Endometrium (tissue), 2 donors: ENCODE data around the gene PROB1.
A peak's percentile ranks its signal among the peaks of the same experiment; 100 is the strongest.
"Not testable (repeated sequence)": the region's sequence is repeated elsewhere in the genome, so short reads cannot be mapped to it uniquely, and the experiment has no call there.

Experiments
- FAIRE-seq: peaks from 2 replicates; lab custom pipeline; 2012; peaks lifted over from hg19 to GRCh38; lab: Jason Lieb, UNC
- donor health status: control.
- donor health status: control.

PROB1 gene

DNA sequence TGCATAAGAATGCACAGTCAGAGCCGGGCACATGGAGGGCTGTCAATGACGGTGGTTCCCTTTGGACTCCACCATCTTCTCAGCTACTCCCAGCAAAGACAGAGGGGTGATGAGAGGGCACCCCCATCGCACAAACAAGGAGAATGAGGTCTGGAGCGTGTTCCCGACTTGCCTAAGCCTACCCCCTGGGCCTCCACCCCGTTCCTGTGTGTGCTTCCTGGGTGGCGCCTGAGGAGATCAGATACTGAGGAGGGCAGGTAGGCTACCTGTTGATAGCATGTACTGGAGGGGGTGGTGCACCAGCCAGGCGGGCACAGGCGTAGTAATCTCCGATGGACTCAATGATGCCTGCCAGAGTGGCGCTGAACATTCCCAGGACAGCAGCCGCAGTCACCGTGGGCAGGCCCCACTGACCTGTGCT is 16.0 kb downstream of the PROB1 start:
- no peak for FAIRE-seq

DNA sequence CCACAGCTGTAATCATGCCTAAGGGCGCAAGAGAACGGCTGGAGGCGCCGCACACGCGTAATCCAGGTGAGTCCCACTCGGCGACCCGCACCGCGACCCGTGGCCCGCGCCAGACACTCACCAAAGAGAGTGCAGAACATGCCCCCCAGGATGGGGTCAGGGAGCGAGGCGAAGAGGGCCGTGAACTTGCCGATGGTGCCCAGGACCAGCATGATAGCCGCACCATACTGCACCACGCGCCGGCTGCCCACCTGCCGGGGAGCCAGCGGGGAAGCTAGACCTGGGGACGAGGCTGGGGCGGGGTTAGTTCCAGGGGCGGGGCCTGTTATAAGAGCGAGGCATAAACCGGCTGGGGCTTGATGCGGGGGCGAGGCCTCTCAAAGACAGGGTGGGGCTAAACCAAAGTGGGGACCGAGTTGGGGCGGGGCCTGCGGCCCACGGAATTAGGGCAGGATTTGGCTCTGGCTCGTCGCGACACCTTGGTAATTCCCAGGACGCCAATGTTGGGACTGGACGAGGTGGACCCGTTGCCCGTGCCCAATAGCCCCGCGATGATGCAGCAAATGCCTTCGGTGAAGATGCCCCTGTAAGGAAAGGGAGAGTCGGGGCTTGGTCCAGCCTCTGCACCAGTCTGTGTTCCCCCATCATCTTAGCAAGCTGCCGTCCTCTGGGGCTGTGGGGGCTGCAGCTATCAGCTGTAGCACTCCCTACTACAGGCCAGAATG is 16.6 kb downstream of the PROB1 start:
- no peak for FAIRE-seq

DNA sequence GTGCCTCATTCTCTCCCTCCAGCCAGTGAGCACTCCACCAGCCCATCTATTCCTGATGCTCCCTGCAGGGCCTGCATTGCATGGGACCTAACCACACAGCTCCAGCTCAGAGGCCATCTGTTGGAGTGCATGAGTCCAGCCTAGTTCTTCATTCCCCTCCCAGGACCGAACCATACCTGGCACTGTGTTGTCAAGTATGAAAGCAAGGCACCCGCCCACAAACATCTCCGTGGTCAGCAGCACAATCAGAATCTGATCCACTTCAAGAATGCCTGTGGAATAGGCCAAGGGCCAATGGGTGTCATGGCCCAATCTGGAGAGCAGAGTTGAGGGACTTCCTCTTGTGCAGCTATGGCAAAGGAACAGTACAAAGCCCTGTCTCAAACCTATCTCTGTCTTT is 17.7 kb downstream of the PROB1 start:
- no peak for FAIRE-seq

DNA sequence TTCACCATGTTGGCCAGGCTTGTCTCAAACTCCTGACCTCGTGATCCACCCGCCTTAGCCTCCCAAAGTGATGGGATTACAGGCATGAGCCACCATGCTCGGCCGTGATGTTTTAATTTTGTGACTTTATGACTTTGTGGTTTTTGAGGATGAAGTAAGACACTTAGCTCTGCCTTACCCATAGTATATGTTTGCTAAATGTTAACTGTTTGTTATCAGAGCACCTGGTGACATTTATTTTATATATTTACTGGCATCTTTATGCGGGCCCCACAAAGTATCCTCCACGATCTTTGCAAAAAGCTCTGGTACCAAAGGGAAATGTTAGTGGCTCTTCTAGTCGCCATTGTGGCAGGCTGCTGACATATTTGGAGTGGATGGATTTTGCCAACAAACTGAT is 18.5 kb downstream of the PROB1 start:
- FAIRE-seq: no peak

DNA sequence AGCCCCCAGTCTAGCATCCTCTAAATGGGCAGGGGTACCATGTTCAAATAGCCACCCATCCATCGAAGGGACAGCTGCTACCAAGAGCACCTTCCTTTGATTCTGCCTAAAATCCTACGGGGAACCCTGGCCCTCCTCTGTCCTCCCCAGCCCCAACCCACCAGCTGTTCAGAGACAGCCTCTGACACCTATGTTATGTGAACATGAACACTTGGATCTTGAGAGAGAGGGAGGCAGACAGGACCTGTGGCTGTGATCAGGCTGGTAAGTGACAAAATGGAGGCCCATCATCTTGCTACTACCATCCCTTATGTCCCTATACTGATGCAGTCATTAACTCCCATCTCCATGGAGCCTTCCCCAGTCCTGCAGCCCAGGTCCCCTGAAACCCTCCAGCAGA is 20.0 kb downstream of the PROB1 start:
- no peak for FAIRE-seq

DNA sequence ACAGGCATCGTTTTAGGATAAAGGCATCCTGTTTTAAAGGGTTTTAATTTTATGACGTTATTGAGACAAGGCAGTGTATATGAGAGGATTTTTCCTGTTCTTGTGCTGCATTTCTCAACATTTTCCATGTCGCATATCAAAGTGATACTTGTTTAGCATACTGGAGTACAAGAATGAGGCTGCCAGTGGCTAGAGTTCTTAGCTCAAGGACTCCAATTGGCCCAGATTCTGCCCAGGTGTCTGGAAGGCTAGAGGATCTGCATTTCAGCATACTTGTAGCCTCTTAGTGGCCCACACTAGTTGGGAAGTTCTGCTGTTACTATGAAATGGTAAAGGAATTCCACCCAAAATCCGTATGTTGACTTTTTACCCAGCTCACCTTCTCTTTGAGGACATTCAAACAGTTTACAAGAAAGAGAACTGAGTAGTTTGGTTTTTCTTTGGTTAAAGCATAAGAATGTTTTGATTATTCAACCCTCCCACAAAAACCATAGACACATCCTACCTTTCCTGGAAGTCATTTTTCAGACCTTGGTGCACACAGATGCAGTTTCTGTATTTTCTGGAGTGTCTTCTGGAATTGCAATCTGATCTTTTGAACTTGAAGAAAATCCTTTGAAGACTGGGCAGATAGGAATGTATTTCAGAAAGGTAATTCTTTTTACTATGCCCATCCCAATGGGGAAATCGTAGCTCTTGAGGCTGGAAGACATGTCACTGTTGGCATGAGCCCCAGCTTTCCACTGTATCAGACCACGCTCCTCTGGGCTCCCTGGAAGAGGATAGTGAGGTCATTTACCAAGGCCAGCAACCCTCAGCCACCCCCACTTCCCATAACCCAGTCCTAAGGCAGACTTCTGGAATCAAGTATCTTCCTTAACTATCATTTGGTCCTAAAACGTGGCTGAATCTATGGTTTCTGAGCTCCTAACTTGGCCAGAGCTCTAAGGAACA is 23.1 kb downstream of the PROB1 start:
- no peak for FAIRE-seq

DNA sequence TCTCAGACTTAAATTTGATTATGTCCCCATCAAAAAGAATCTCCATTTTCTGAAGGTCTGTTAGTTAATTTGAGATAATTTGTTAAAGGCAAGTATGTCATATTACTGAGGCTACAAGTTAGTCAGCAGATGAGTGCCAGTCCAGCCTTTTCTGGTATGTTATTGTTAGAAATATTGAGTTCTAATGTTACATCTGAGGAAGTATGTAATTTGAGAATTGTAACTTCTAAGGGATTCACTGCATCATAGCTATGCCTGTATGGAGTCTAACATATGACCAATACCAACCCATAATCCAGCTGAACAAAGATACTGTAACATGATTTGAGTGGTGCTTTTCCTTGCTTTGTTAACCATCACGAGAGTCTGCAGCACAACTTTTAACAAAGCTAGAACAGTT is 25.7 kb downstream of the PROB1 start:
- FAIRE-seq: no peak

DNA sequence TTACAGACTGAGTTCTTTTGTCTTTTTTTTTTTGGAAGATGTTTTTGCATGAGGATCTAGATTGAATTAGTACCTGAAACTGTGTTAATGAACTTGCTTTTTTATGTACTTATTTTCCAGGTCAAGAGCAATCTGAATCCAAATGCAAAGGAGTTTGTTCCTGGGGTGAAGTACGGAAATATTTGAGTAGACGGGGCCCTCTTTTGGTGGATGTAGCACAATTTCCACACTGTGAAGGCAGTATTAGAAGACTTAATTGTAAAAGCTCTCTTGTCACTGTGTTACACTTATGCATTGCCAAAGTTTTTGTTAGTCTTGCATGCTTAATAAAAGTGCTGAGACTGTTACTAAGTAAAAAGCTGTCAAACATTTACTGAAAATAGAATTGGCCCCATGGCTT is 26.3 kb downstream of the PROB1 start:
- no peak for FAIRE-seq

DNA sequence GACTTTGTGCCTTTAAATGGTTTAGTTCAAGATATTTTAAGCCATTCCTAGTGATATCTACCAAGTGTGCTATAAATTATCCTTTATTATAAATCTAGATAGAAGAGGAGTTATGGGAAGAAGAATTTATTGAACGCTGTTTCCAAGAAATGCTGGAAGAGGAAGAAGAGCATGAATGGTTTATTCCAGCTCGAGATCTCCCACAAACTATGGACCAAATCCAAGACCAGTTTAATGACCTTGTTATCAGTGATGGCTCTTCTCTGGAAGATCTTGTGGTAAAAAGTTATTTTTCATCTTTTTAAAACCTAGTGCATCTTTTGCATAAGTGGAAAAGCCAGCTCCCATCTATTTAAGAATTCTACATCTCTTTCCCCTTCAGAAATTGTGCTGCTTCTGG is 30.4 kb downstream of the PROB1 start:
- no peak for FAIRE-seq

DNA sequence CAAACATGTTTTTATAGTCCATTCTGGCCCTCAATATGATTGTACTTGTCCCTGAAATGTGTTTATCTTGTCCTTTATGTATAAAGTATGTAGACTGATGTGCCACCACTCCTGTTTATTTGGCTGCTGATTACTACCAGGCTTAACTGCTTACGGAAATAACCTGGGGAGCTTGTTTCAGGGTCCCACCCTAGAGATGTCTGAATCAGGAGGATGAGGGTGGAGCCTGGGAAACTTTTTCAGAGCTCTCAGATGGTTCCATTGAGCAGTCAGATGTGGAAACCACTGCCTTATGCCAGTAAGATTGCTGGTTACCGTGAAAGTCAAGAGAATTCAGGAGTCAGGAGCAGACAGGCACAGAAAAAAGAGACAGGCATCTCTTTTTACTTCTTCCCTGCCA is 31.0 kb downstream of the PROB1 start:
- FAIRE-seq: no peak

DNA sequence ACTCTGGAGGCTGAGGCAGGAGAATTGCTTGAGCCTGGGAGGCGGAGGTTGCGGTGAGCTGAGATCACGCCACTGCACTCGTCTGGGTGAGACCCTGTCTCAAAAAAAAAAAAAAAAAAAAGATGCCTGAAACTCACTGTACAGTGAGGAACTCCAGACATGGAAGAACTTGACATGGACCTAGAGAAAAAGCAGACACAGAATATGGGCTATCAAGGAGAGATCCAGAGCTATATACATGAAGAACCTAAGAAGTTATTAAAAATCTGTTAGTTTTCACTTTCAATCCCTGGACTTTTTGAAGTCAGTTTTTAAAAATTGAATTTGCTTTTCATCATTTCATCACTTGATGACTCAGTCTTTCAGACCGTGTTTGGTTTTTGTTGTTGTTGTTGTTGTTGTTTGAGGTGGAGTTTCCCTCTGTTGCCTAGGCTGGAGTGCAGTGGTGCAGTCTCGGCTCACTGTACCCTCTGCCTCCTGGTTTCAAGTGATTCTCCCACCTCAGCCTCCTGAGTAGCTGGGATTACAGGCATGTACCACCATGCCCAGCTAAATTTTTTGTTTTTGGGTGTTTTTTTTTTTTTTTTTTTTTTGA is 33.0 kb downstream of the PROB1 start:
- FAIRE-seq: no peak

DNA sequence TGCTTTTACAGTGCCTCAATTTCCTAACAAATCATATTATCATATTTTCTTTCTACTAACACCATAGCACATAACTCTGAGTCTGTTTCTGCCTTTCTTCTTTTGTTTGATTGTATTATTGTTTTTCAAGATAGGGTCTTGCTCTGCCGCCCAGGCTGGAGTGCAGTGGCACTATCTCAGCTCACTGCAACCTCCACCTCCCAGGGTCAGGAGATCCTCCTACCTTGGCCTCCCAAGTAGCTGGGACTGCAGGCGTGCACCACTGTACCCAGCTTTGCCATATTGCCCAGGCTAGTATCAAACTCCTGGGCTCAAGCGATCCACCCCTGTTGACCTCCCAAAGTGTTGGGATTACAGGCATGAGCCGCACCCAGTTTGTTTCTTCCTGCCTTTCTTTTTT is 34.5 kb downstream of the PROB1 start:
- no peak for FAIRE-seq

DNA sequence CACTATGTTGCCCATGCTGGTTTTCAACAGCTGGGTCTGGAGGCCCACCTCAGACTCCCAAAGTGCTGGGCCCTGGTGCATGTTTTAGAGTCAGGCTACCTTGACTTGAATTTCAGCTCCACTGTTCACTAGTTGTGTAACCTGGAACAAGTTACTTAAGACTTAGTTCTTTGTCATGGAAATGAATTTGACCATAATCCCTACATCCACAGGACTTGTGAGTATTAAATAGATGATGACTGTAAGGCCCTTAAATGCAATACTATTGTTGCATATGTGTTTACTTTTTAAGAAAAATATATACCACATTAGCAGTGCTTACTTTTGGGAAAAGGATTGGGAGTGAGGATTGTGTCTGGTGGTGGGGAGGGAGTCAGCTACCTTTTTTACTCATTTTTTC is 36.8 kb downstream of the PROB1 start:
- no peak for FAIRE-seq

DNA sequence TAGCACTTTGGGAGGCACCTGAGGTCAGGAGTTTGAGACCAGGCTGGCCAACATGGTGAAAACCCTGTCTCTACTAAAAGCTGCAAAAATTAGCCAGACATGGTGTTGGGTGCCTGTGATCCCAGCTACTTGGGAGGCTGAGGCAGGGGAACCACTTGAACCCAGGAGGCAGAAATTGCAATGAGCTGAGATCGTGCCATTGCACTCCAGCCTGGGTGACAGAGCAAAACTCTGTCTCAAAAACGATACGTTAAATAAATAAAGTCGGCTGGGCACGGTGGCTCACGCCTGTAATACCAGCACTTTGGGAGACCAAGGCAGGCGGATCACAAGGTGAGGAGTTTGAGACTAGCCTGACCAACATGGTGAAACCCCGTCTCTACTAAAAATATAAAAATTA is 39.0 kb downstream of the PROB1 start:
- not testable (repeated sequence) for FAIRE-seq

DNA sequence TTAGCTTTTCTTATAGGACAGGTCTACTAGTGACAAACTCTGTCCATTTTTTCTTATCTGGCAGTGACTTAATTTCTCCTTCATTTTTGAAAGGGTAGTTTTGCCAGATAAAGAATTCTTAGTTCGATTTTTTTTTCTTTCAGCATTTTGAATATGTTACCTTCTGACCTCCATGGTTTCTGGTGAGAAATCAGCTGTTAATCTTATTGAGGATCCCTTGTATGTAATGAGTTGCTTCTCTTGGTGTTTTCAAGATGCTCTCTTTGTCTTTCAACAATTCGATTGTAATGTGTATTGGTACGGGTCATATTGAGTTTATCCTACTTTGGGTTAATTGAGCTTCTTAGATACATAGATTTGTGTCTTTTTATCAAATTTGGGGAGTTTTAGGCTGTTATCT is 40.7 kb downstream of the PROB1 start:
- FAIRE-seq: no peak

DNA sequence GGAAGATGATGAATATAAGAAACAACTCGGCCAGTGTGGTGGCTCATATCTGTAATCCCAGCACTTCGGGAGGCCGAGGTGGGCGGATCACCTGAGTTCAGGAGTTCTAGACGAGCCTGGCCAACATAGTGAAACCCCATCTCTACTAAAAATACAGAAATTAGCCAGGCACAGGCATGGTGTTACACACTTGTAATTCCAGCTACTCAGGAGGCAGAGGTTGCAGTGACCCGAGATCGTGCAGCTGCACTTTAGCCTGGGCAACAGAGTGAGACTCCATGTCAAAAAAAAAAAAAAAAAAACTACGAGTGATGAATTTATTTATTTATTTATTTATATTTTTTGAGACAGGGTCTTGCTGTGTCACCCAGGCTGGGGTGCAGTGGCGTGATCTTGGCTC is 47.0 kb downstream of the PROB1 start:
- FAIRE-seq: not testable (repeated sequence)

DNA sequence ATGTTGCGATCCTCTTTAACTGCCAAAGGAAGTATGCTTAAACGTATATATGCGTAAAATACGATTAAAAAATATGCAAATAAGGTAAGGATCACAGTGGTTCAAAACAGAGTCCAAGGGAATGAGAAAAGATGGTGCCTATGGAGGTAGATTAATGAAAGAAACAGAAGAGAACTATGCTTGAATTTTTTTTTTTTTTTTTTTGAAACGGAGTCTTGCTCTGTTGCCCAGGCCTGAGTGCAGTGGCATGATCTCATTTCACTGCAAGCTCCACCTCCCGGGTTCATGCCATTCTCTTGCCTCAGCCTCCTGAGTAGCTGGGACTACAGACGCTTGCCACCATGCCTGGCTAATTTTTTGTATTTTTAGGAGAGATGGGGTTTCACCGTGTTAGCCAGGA is 49.5 kb downstream of the PROB1 start:
- FAIRE-seq: not testable (repeated sequence)

DNA sequence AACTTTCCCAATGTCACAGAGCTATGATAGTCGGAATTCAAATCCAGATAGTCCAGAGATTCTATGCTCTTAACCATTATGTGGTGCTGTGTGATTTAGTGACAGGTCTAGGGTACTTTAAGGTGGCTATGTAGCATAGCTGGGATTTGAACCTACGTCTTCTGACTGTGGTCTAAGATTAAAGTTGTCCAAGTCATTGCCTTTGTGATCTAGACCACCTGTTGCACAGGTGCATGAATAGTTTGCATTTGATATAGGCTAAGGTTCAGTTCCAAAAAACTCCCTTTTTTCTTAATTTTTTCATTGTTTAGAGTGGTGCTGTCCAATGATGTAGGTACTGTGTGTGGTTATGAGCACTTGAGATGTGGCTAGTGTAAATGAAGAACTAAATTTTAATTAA is 50.7 kb downstream of the PROB1 start:
- FAIRE-seq: no peak

DNA sequence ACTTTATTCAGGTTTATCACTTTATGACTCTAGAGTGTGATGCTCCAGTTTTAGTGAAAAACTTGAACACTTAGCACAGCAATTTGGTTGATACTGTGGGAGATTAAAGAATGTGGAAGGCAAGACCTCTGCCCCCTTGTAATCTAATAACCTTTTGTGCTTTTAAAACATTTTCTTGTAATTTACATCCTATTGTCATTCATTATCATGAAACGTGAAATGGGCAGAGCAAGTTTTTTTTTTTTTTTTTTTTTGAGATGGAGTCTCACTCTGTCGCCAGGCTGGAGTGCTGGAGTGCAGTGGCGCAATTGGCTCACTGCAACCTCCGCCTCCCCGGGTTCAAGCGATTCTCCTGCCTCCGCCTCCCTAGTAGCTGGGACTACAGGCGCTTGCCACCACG is 51.4 kb downstream of the PROB1 start:
- no peak for FAIRE-seq

DNA sequence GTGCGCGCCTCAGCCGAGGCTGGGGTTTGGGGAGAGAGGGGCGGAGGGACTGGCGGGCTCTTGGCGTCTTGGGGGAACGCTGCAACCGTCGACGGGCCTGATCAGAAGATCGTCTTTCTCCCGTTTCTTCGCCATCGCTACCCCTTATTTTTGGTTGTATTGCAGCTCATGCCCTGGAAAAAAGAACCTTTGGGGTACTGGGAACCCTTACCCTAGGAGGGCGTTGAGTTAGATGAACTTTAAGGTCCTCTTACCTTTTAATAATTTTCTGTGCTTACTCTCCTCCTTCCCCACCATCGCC is 52.5 kb downstream of the PROB1 start:
- FAIRE-seq: no peak

DNA sequence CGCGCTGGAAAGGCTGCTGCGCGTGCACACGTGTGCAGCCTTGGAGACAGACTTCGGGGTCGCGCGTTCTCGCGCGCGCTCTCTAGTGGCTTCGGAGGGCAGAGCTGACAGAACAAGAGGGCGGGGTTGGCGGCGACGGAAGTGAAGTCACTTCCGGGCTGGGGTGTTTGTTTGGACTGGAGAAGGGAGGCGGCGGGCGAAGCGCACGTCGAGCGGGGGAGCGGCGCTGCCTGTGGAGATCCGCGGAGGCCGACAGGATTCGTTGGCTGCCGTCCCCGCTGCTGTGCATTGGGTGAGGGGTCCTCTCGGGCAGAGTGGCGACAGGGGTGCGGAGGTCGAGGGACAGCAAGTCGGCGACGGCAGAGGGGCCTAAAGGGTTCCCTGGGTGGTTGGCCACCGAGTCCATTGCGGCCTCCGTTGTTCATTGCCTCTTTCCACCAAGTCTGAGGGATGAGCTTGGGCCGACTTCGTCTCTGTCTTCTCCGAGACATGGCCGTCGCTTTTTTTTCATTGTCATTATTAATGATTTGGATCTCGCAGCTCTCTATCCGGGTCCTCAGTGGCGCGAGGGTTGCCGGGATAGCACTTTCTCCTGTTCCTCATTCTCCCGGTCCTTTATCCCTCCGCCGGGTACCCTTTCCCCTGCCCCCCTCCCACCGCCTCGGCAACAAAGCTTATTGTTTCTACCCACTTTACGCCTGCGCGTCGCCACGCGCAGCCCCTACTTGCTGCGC is 53.0 kb downstream of the PROB1 start, which contains the start of gene PAIP2:
PAIP2 (plus strand) TSS at position 166 of the 734 bp plus-strand sequence. CDS start 21,931 bp downstream, outside the sequence.
- FAIRE-seq: peak; percentile 94

DNA sequence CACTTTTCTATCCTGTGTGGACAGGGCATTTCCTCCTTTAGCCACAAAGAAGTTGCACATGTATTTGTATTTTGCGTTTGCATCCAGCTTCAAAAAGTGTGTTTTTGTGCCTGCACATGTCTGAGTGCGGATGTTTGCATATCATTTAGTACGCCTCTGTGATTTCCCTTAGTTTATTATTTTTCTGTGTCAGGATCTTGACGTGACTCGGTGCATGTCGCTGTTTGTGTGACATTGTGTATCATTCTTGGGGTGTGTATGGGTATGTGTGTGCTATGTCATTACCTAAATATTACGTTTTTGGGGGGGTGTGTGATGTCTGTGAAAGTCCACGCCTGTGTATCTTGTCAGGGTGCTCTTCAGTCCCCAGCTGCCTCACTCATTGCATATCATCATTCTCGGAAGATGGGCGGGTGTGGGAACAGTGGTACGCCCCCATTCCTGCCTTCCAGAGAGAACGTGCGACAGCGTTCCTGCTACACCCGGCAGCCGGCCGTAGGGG is 53.7 kb downstream of the PROB1 start:
- no peak for FAIRE-seq
